Keratinocyte (primary cell): Measurements from ENCODE around the gene SLCO2B1. TPM values are rescaled to one million over a fixed set of nuclear protein-coding genes. Genes with fewer than 3 reads are reported as not detected.

Source experiments
- DNase-seq: peaks from one replicate; pipeline ENCODE4 v3.0.0-alpha.2; 2011; ENCODE audit warnings: low read depth, missing footprints, low spot score
- FAIRE-seq: peaks from 2 replicates; lab custom pipeline; 2011; peaks lifted over from hg19 to GRCh38; lab: Jason Lieb, UNC
- H2AFZ ChIP-seq: 2 replicates; pipeline ENCODE4 v1.6.0; 2012; ENCODE audit warnings: low read length, control low read depth, inconsistent platforms; ENCODE audit not compliant: control insufficient read depth
- H3K27ac ChIP-seq: 2 replicates; pipeline ENCODE4 v1.5.1; 2011; ENCODE audit warnings: low read length; ENCODE audit not compliant: control insufficient read depth, insufficient read depth
- H3K27me3 ChIP-seq: 3 replicates; pipeline ENCODE4 v1.6.0; 2011; ENCODE audit warnings: low read length; ENCODE audit not compliant: control insufficient read depth, insufficient read depth; ENCODE audit errors: extremely low read depth
- H3K36me3 ChIP-seq, 2 experiments: 2 replicates in 1 of 2; 3 replicates in 1 of 2; pipeline ENCODE4 v1.5.1; 2011; ENCODE audit warnings: low read length in 2 of 2, mild to moderate bottlenecking in 1 of 2; ENCODE audit not compliant: control insufficient read depth in 2 of 2, insufficient read depth in 2 of 2; ENCODE audit errors: extremely low read depth in 1 of 2
- H3K4me1 ChIP-seq: 3 replicates; pipeline ENCODE4 v1.5.1; 2011; ENCODE audit warnings: low read length; ENCODE audit not compliant: control insufficient read depth, insufficient read depth; ENCODE audit errors: extremely low read depth
- H3K4me2 ChIP-seq: 3 replicates; pipeline ENCODE4 v1.6.0; 2011; ENCODE audit warnings: low read depth, low read length; ENCODE audit not compliant: control insufficient read depth, insufficient read depth; ENCODE audit errors: extremely low read depth
- H3K4me3 ChIP-seq, 3 experiments: fragments of 200-600 bp in 1 of 3; sonication (generic) in 1 of 3; 2 replicates in 2 of 3; 3 replicates in 1 of 3; pipeline ENCODE4 v1.5.1; 2011 to 2016; ENCODE audit warnings: low read length in 3 of 3, mild to moderate bottlenecking in 3 of 3, control low read depth in 2 of 3, inconsistent platforms in 1 of 3, low read depth in 1 of 3, mixed read lengths in 1 of 3, mixed run types in 1 of 3, moderate library complexity in 1 of 3; ENCODE audit not compliant: control insufficient read depth in 2 of 3, insufficient read depth in 2 of 3; ENCODE audit errors: extremely low read depth in 1 of 3
- H3K79me2 ChIP-seq: 2 replicates; pipeline ENCODE4 v1.6.0; 2012; ENCODE audit warnings: low read length; ENCODE audit not compliant: control insufficient read depth, insufficient read depth
- H3K9ac ChIP-seq: 3 replicates; pipeline ENCODE4 v1.6.0; 2011; ENCODE audit warnings: low read length; ENCODE audit not compliant: control insufficient read depth, insufficient read depth; ENCODE audit errors: extremely low read depth
- H3K9me1 ChIP-seq: 3 replicates; pipeline ENCODE4 v1.6.0; 2011; ENCODE audit warnings: low read length; ENCODE audit not compliant: control insufficient read depth, insufficient read depth; ENCODE audit errors: extremely low read depth
- H3K9me3 ChIP-seq: 2 replicates; pipeline ENCODE4 v1.5.1; 2012; ENCODE audit warnings: low read depth, low read length; ENCODE audit not compliant: control insufficient read depth
- H4K20me1 ChIP-seq: 3 replicates; pipeline ENCODE4 v1.6.0; 2011; ENCODE audit warnings: low read length; ENCODE audit not compliant: control insufficient read depth, insufficient read depth; ENCODE audit errors: extremely low read depth
- EZH2 ChIP-seq: IDR thresholded peaks from one replicate; pipeline ENCODE4 v1.6.1; 2012; ENCODE audit warnings: inconsistent platforms, mild to moderate bottlenecking, low read length, moderate library complexity
- dilution Hi-C: fragments of 300-500 bp; cut with MboI; formaldehyde crosslinking; loops from one replicate; pipeline ENCODE4 v1.7.0; 2020; ENCODE audit warnings: low sequenced_read_pairs; ENCODE audit not compliant: extremely low pct_ligation_motif_present
- polyA plus RNA-seq, 5 experiments: library from polyadenylated mRNA; depleted of rRNA in 3 of 5; stranded (reverse) in 3 of 5; stranded (forward) in 1 of 5; unstranded in 1 of 5; fragments of >200 nt; gene quantifications; 1 replicate in 1 of 5; 2 replicates in 3 of 5; 3 replicates in 1 of 5; pipeline versions ENCODE4 v1.2.1 to v1.2.3, GENCODE V29; 2011 to 2012; ENCODE audit warnings: missing spikeins in 2 of 5, low read depth in 1 of 5, low replicate concordance in 1 of 5
- TF ChIP-seq, protein P1 (sequence below), 3 experiments: IDR thresholded peaks in 1 of 3; conservative IDR thresholded peaks in 1 of 3; optimal IDR thresholded peaks in 1 of 3; 2 replicates in 2 of 3; 3 replicates in 1 of 3; pipeline versions ENCODE3 to v1.5.1; 2011; ENCODE audit warnings: low read length in 3 of 3, mild to moderate bottlenecking in 3 of 3, moderate library complexity in 2 of 3, control low read depth in 1 of 3, inconsistent platforms in 1 of 3; ENCODE audit not compliant: insufficient read depth in 2 of 3; ENCODE audit errors: extremely low read depth in 1 of 3

The SLCO2B1 gene
- polyA plus RNA-seq, 1 donor (not counting 4 experiments of a cell fraction or from before 2014, with no cell fraction given), result not detected

DNA sequence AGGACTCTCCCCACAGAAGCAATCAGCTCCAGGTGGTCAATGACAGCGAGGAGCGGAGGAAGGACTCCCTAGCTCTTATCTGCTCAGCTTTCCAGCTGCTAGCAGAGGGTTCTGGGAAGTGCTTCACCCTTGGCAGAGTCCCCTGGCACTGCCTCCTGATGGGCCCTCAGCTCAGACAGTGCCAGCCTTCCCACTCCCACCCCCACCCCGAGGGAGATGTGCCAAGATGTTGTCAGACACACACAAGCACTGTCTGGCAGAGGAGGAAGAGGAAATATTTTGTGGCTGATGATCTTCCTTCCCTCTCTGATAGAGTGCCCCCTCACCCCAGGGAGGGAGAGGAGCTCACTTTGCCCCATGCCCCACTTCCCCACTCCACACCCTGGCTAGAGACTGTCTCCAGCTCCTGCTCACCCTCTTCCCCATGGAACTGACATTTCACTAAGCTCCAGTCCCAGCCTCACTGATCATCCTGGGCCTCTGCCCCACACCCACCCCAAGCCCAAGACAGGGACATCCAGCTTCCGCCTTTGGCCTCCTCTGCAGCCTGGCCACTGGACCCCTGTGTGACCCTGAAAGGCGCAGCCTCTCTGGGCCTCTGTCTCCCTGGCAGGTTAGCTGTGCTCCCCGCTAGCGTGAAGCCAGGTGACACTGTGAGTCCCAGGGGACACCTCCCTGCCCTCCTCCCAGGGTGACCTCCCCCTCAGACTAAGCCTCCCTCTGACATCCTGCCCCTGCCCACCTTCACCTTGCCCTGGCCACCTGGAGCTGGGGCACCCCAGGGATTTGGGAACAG, 44.5 kb downstream of the SLCO2B1 start:
- FAIRE-seq, result no peak
- no peak overlapping the region for H3K4me3 ChIP-seq
- H3K4me1 ChIP-seq, result no peaks in the 10 kb centered on the region
- dilution Hi-C loops, result no loop called here
- TF ChIP-seq, protein P1, sequence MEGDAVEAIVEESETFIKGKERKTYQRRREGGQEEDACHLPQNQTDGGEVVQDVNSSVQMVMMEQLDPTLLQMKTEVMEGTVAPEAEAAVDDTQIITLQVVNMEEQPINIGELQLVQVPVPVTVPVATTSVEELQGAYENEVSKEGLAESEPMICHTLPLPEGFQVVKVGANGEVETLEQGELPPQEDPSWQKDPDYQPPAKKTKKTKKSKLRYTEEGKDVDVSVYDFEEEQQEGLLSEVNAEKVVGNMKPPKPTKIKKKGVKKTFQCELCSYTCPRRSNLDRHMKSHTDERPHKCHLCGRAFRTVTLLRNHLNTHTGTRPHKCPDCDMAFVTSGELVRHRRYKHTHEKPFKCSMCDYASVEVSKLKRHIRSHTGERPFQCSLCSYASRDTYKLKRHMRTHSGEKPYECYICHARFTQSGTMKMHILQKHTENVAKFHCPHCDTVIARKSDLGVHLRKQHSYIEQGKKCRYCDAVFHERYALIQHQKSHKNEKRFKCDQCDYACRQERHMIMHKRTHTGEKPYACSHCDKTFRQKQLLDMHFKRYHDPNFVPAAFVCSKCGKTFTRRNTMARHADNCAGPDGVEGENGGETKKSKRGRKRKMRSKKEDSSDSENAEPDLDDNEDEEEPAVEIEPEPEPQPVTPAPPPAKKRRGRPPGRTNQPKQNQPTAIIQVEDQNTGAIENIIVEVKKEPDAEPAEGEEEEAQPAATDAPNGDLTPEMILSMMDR (optimal IDR thresholded peaks at IDR 0.05 in 1 of 3, IDR thresholded peaks at IDR 0.05 in 1 of 3, conservative IDR thresholded peaks at IDR 0.05 in 1 of 3; ENCODE audit: extremely low read depth in 1 of 3, insufficient read depth in 2 of 3, low read length in 3 of 3), result no peak
- no peak for TF ChIP-seq EZH2
- no peak overlapping the region for H3K4me2 ChIP-seq
- no peaks in the 10 kb centered on the region for H3K36me3 ChIP-seq
- H3K27me3 ChIP-seq, result peaks cover 46% of the 10 kb centered on the region
- no peaks in the 10 kb centered on the region for H3K9me3 ChIP-seq
- H3K79me2 ChIP-seq, result no peaks in the 10 kb centered on the region
- H3K27ac ChIP-seq, result no peak overlapping the region
- no peak for DNase-seq
- no peaks in the 10 kb centered on the region for H4K20me1 ChIP-seq
- no peaks in the 10 kb centered on the region for H3K9me1 ChIP-seq
- H3K9ac ChIP-seq, result no peak overlapping the region
- no peak overlapping the region for H2AFZ ChIP-seq

DNA sequence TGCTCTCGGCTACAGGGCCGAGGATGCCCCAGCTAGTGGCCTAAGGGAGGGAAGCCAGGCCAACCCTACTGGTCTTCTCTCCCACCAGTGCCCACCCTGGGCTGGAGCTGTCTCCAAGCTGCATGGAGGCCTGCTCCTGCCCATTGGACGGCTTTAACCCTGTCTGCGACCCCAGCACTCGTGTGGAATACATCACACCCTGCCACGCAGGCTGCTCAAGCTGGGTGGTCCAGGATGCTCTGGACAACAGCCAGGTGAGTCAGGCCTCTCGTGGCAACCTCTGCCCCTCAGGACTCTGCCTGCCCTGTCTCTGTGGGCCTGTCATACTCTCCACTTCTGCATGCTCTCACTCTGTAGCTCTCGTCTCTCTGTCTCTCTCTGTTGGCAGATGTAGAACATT, 45.5 kb downstream of the SLCO2B1 start:
- Histone ChIP-seq H3K9ac (no peak overlapping the region), H3K4me3 (no peak overlapping the region), H2AFZ (no peak overlapping the region), H3K27ac (no peak overlapping the region), H4K20me1 (no peaks in the 10 kb centered on the region), H3K36me3 (no peaks in the 10 kb centered on the region), H3K79me2 (no peaks in the 10 kb centered on the region), H3K4me2 (no peak overlapping the region), H3K9me1 (no peaks in the 10 kb centered on the region), H3K9me3 (no peaks in the 10 kb centered on the region), H3K4me1 (no peaks in the 10 kb centered on the region), H3K27me3 (peaks cover 44% of the 10 kb centered on the region)
- TF ChIP-seq, protein P1 (optimal IDR thresholded peaks at IDR 0.05 in 1 of 3, IDR thresholded peaks at IDR 0.05 in 1 of 3, conservative IDR thresholded peaks at IDR 0.05 in 1 of 3; ENCODE audit: extremely low read depth in 1 of 3, insufficient read depth in 2 of 3, low read length in 3 of 3), result no peak
- no peak for TF ChIP-seq EZH2
- dilution Hi-C loops, result no loop called here
- DNase-seq (no peak), FAIRE-seq (no peak)
